Measurements from ENCODE around the gene PDPK1.

PDPK1 gene

DNA sequence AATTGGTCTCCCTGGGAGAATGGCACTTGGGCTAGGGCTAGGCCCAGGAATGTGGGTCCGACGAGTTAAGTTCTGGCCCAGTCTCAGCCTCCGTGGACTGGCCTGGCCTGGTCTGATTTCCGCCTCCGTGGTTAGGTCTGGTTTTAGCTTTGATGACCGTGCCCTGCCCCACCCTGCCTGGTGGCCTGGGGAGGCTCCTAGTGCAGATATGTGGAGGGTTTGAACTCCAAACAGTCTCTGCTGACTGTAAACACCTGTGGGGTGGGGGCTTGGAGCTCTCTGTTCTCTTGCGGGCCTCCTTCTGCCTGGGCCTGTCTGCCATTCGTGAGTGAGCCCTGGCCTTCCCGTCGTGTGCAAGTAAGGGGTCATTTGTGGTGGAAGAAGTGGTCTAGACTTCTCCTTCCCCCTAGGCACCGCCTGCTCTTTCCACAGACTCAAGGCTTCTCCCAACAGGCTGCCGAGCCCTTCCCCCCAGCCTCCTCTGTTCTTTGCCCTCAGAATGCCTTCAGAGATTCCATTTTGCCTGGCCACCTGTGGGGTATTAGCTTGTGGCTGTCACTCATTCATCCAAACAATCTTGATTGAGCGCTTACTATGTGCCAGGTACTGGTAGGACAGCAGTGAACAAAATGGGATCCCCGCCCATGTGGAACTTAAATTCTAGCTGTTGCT, 22.5 kb upstream of the PDPK1 start:
- H3K9me3 ChIP-seq (ENCODE audit: control insufficient read depth in 5 of 5, low read length in 5 of 5): no peaks in the 10 kb centered on the region
- peak overlapping the region; percentile 76 to 96 (median 90) for H3K4me3 ChIP-seq (ENCODE audit: low read depth in 1 of 5, low read length in 5 of 5)
- peaks cover 0 to 9% (median 3%) of the 10 kb centered on the region in 5 donors for H3K36me3 ChIP-seq (ENCODE audit: control insufficient read depth in 5 of 5, insufficient read depth in 5 of 5, low read length in 5 of 5)
- H3K4me1 ChIP-seq (ENCODE audit: control insufficient read depth in 5 of 5, insufficient read depth in 5 of 5, low read length in 5 of 5): peaks cover 24 to 78% (median 70%) of the 10 kb centered on the region in 5 donors
- H3K27me3 ChIP-seq (ENCODE audit: control insufficient read depth in 5 of 5, insufficient read depth in 4 of 5, low read length in 5 of 5): no peaks in the 10 kb centered on the region
- peak overlapping the region; percentile 86 to 99 (median 95) for H3K9ac ChIP-seq (ENCODE audit: low read length in 5 of 5)
- peak overlapping the region; percentile 84 for H3K27ac ChIP-seq (ENCODE audit: low read depth, low read length)

- peak overlapping the region; percentile 84 for H3K27ac ChIP-seq (ENCODE audit: low read depth, low read length)
- peaks cover 27 to 82% (median 74%) of the 10 kb centered on the region in 5 donors for H3K4me1 ChIP-seq (ENCODE audit: control insufficient read depth in 5 of 5, insufficient read depth in 5 of 5, low read length in 5 of 5)
- H3K4me3 ChIP-seq (ENCODE audit: low read depth in 1 of 5, low read length in 5 of 5): peak overlapping the region; percentile 42 to 96 (median 90)
- peaks cover 0 to 9% (median 5%) of the 10 kb centered on the region in 5 donors for H3K36me3 ChIP-seq (ENCODE audit: control insufficient read depth in 5 of 5, insufficient read depth in 5 of 5, low read length in 5 of 5)
- no peaks in the 10 kb centered on the region for H3K27me3 ChIP-seq (ENCODE audit: control insufficient read depth in 5 of 5, insufficient read depth in 4 of 5, low read length in 5 of 5)
- no peaks in the 10 kb centered on the region for H3K9me3 ChIP-seq (ENCODE audit: control insufficient read depth in 5 of 5, low read length in 5 of 5)
- peak overlapping the region; percentile 25 to 98 (median 55) for H3K9ac ChIP-seq (ENCODE audit: low read length in 5 of 5)
Observed at GRCh38 chr16:2516391-2517240, 21.2 kb upstream of the PDPK1 start.

DNA sequence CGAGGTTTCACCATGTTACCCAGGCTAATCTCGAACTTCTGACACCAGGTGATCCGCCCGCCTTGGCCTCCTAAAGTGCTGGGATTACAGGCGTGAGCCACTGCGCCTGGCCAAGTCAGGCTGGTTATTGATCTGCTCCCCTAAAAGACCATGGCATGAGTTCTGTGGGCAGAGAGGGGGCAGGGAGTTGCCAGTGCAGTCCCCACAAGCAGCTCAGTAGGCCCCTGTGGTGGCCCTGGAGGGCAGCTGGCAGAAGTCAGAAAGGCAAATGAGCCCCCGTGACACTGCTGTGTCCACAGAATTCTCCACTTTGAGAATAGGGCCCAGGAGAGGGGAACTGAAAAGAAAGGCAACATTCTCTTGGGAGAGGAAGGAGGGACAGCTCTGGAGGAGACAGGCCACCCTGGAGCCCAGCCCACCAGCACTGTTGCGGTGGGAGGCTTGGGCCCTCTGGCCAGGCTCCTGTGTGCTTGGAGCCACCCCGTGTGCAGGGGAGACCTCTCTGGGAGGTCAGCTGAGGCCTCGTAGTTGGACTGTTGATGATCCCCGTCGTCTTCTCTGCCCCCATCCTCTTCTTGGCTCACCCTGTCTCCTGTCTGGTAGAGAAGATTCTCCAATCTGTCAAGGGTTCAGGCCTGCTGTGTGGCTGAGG, 19.7 kb upstream of the PDPK1 start:
- H3K4me1 ChIP-seq (ENCODE audit: control insufficient read depth in 5 of 5, insufficient read depth in 5 of 5, low read length in 5 of 5): peaks cover 27 to 67% (median 67%) of the 10 kb centered on the region in 5 donors
- H3K4me3 ChIP-seq (ENCODE audit: low read depth in 1 of 5, low read length in 5 of 5): peak overlapping the region in 1 of 5 donors; percentile 90
- H3K27ac ChIP-seq (ENCODE audit: low read depth, low read length): peak overlapping the region; percentile 84

GRCh38 chr16:2518823-2519710, 18.8 kb upstream of the PDPK1 start:
- H3K27ac ChIP-seq (ENCODE audit: low read depth, low read length): peak overlapping the region; percentile 84
- no peaks in the 10 kb centered on the region for H3K9me3 ChIP-seq (ENCODE audit: control insufficient read depth in 5 of 5, low read length in 5 of 5)
- H3K4me1 ChIP-seq (ENCODE audit: control insufficient read depth in 5 of 5, insufficient read depth in 5 of 5, low read length in 5 of 5): peaks cover 27 to 63% (median 63%) of the 10 kb centered on the region in 5 donors
- H3K27me3 ChIP-seq (ENCODE audit: control insufficient read depth in 5 of 5, insufficient read depth in 4 of 5, low read length in 5 of 5): no peaks in the 10 kb centered on the region
- peaks cover 0 to 22% (median 17%) of the 10 kb centered on the region in 5 donors for H3K36me3 ChIP-seq (ENCODE audit: control insufficient read depth in 5 of 5, insufficient read depth in 5 of 5, low read length in 5 of 5)
- peak overlapping the region in 2 of 5 donors; percentile 44 to 66 for H3K9ac ChIP-seq (ENCODE audit: low read length in 5 of 5)
- H3K4me3 ChIP-seq (ENCODE audit: low read depth in 1 of 5, low read length in 5 of 5): peak overlapping the region in 3 of 5 donors; percentile 4 to 90 (median 38)

More for the DNA sequence above, 19.7 kb upstream of the PDPK1 start:
- H3K36me3 ChIP-seq (ENCODE audit: control insufficient read depth in 5 of 5, insufficient read depth in 5 of 5, low read length in 5 of 5): peaks cover 0 to 12% (median 7%) of the 10 kb centered on the region in 5 donors
- H3K27me3 ChIP-seq (ENCODE audit: control insufficient read depth in 5 of 5, insufficient read depth in 4 of 5, low read length in 5 of 5): no peaks in the 10 kb centered on the region
- H3K9ac ChIP-seq (ENCODE audit: low read length in 5 of 5): peak overlapping the region in 4 of 5 donors; percentile 31 to 66 (median 40)
- H3K9me3 ChIP-seq (ENCODE audit: control insufficient read depth in 5 of 5, low read length in 5 of 5): no peaks in the 10 kb centered on the region

- peaks cover 27 to 61% (median 60%) of the 10 kb centered on the region in 5 donors for H3K4me1 ChIP-seq (ENCODE audit: control insufficient read depth in 5 of 5, insufficient read depth in 5 of 5, low read length in 5 of 5)
Observed at GRCh38 chr16:2519711-2520080, 18.1 kb upstream of the PDPK1 start.

GRCh38 chr16:2520097-2520783, 17.6 kb upstream of the PDPK1 start, which contains the start of gene AMDHD2:
Gene AMDHD2, plus strand, starts transcription at chr16:2520371. Its CDS starts 88 bp downstream, at chr16:2520459.
- Histone ChIP-seq H3K27ac (ENCODE audit: low read depth, low read length) (peak within 1 kb of the TSS; percentile 84), H3K9ac (ENCODE audit: low read length in 5 of 5) (peak within 1 kb of the TSS; percentile 33 to 77 (median 64)), H3K36me3 (ENCODE audit: control insufficient read depth in 5 of 5, insufficient read depth in 5 of 5, low read length in 5 of 5) (peaks cover 0 to 32% (median 25%) of the 10 kb centered on the region in 5 donors), H3K9me3 (ENCODE audit: control insufficient read depth in 5 of 5, low read length in 5 of 5) (no peaks in the 10 kb centered on the region), H3K4me1 (ENCODE audit: control insufficient read depth in 5 of 5, insufficient read depth in 5 of 5, low read length in 5 of 5) (peaks cover 27 to 56% (median 55%) of the 10 kb centered on the region in 5 donors), H3K27me3 (ENCODE audit: control insufficient read depth in 5 of 5, insufficient read depth in 4 of 5, low read length in 5 of 5) (no peaks in the 10 kb centered on the region), H3K4me3 (ENCODE audit: low read depth in 1 of 5, low read length in 5 of 5) (peak within 1 kb of the TSS in 4 of 5 donors; percentile 62 to 77 (median 70))

More at GRCh38 chr16:2519711-2520080, 18.1 kb upstream of the PDPK1 start:
- Histone ChIP-seq H3K27me3 (ENCODE audit: control insufficient read depth in 5 of 5, insufficient read depth in 4 of 5, low read length in 5 of 5) (no peaks in the 10 kb centered on the region), H3K27ac (ENCODE audit: low read depth, low read length) (peak overlapping the region; percentile 84), H3K36me3 (ENCODE audit: control insufficient read depth in 5 of 5, insufficient read depth in 5 of 5, low read length in 5 of 5) (peaks cover 0 to 28% (median 22%) of the 10 kb centered on the region in 5 donors), H3K9ac (ENCODE audit: low read length in 5 of 5) (peak overlapping the region in 2 of 5 donors; percentile 44 to 66), H3K9me3 (ENCODE audit: control insufficient read depth in 5 of 5, low read length in 5 of 5) (no peaks in the 10 kb centered on the region), H3K4me3 (ENCODE audit: low read depth in 1 of 5, low read length in 5 of 5) (peak overlapping the region in 4 of 5 donors; percentile 4 to 77 (median 38))

DNA sequence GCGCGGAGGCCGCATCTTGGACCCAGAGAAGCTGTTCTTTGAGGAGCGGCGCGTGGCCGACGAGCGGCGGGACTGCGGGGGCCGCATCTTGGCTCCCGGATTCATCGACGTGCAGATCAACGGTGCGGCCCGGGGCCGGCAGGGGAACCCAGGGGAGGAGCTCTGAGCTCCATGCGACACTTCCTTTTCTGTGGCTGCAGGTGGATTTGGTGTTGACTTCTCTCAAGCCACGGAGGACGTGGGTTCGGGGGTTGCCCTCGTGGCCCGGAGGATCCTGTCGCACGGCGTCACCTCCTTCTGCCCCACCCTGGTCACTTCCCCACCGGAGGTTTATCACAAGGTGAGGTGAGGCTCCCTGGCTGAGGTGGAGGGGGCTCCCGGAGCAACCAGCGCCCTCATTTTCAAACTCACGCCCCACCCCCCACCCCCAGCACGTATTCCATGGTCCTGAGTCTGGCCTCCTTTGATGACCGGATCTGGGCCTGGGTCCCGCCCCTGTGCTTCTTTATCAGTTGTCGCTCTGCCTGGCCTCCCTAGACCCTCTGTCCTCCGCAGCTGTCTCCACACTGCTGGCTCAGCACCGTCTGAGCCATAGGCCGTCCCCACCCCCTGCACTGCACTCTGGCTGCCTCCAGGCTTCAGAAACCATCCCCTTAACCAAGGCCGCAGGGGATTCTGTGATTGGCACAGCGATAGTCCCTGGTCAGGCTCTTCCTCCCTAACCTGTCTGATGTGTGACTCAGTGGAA, 16.9 kb upstream of the PDPK1 start:
- Histone ChIP-seq H3K9me3 (ENCODE audit: control insufficient read depth in 5 of 5, low read length in 5 of 5) (no peaks in the 10 kb centered on the region), H3K27me3 (ENCODE audit: control insufficient read depth in 5 of 5, insufficient read depth in 4 of 5, low read length in 5 of 5) (no peaks in the 10 kb centered on the region), H3K27ac (ENCODE audit: low read depth, low read length) (peak overlapping the region; percentile 62), H3K4me3 (ENCODE audit: low read depth in 1 of 5, low read length in 5 of 5) (peak overlapping the region in 4 of 5 donors; percentile 62 to 77 (median 70)), H3K9ac (ENCODE audit: low read length in 5 of 5) (peak overlapping the region; percentile 33 to 77 (median 64)), H3K4me1 (ENCODE audit: control insufficient read depth in 5 of 5, insufficient read depth in 5 of 5, low read length in 5 of 5) (peaks cover 21 to 49% (median 48%) of the 10 kb centered on the region in 5 donors), H3K36me3 (ENCODE audit: control insufficient read depth in 5 of 5, insufficient read depth in 5 of 5, low read length in 5 of 5) (peaks cover 0 to 34% (median 28%) of the 10 kb centered on the region in 5 donors)

GRCh38 chr16:2523801-2524231, 14.0 kb upstream of the PDPK1 start:
- Histone ChIP-seq H3K9ac (ENCODE audit: low read length in 5 of 5) (no peak overlapping the region), H3K36me3 (ENCODE audit: control insufficient read depth in 5 of 5, insufficient read depth in 5 of 5, low read length in 5 of 5) (peaks cover 0 to 60% (median 48%) of the 10 kb centered on the region in 5 donors), H3K27ac (ENCODE audit: low read depth, low read length) (no peak overlapping the region), H3K27me3 (ENCODE audit: control insufficient read depth in 5 of 5, insufficient read depth in 4 of 5, low read length in 5 of 5) (no peaks in the 10 kb centered on the region), H3K4me3 (ENCODE audit: low read depth in 1 of 5, low read length in 5 of 5) (no peak overlapping the region), H3K4me1 (ENCODE audit: control insufficient read depth in 5 of 5, insufficient read depth in 5 of 5, low read length in 5 of 5) (peaks cover 6 to 21% (median 19%) of the 10 kb centered on the region in 5 donors), H3K9me3 (ENCODE audit: control insufficient read depth in 5 of 5, low read length in 5 of 5) (no peaks in the 10 kb centered on the region)

All from subcutaneous abdominal adipose tissue (tissue), 5 donors.